Stomach (tissue), 4 donors: ENCODE results near the gene IRF4.

Source experiments
- CTCF ChIP-seq, 7 experiments: fragments of 450-650 bp in 4 of 7; fragments of 200-600 bp in 3 of 7; sonication (generic) in 3 of 7; IDR thresholded peaks; one replicate each; pipeline ENCODE4 v1.5.1; 2016 to 2019; ENCODE audit warnings: antibody characterized with exemption in 7 of 7, control low read depth in 2 of 7, mild to moderate bottlenecking in 1 of 7
- EP300 ChIP-seq: sonication (generic); formaldehyde crosslinking; IDR thresholded peaks from one replicate; pipeline ENCODE4 v1.6.1; 2017; ENCODE audit warnings: antibody characterized with exemption
- POLR2A ChIP-seq, 4 donors: fragments of 450-650 bp; IDR thresholded peaks; one replicate each; pipeline ENCODE4 v1.6.1; 2016; ENCODE audit warnings: antibody characterized with exemption in 4 of 4, control low read depth in 2 of 4, mild to moderate bottlenecking in 1 of 4, moderate library complexity in 1 of 4
- POLR2AphosphoS5 ChIP-seq, 3 donors: sonication (generic); formaldehyde crosslinking; IDR thresholded peaks; one replicate each; pipeline ENCODE4 v1.6.1; 2016; ENCODE audit warnings: antibody characterized with exemption in 3 of 3

GRCh38 chr6:401239-401993 is 9.9 kb downstream of the IRF4 start:
- TF ChIP-seq CTCF (IDR thresholded peaks at IDR 0.05) = no peak
- TF ChIP-seq POLR2A (IDR thresholded peaks at IDR 0.05) = no peak
- no peak for TF ChIP-seq POLR2AphosphoS5 (IDR thresholded peaks at IDR 0.05)
- no peak for TF ChIP-seq EP300
